ENCODE data around the gene KRT82.
"Not testable (repeated sequence)": the region's sequence is repeated elsewhere in the genome, so short reads cannot be mapped to it uniquely, and the experiment has no call there.

KRT82 gene

DNA sequence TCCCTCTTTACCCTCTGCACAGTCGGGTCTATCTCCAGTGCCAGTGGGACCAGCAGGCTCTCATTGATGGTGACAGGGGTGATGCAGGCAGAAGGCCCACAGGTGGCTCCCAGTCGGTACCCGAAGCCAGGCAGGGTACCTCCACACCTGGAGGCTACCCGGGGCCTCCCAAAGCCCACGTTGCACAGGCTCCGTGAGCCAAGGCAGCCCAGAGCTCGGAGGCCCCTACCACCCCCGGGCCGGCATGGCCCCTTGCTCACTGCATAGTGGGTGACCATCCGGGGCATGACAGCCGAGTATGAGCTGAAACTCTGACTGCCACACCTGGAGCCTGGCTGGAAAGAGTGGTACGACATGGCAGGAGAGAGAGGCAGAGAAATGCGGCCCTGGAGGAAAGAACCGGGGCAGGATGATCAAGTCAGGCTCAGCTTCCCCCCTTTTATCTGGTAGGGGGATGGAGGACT, at the start of gene KRT82:
TSS of gene KRT82 (minus strand) at position 414 of the 464 bp plus-strand sequence. CDS start at position 356, 58 bp downstream.
- no peak for DNase-seq

DNA sequence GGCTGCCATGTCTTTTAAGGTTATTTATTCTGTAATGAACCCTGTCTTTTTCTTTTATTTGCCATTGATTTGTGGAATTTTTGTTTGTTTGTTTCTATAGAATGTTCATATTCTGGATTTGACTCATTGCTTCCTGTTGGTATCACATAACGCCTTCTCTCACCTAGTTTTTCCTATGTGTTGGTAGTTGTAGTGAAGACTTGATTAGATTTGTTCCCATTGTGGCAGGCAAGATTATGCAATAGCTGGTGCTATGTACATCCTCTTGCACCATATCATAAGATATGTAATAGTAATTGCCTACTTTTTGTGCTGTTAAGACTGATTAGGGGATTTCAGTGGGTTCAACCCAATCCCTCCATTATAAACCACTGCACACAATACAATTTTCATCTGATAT, 49.7 kb upstream of the KRT82 start:
- no peak for DNase-seq

DNA sequence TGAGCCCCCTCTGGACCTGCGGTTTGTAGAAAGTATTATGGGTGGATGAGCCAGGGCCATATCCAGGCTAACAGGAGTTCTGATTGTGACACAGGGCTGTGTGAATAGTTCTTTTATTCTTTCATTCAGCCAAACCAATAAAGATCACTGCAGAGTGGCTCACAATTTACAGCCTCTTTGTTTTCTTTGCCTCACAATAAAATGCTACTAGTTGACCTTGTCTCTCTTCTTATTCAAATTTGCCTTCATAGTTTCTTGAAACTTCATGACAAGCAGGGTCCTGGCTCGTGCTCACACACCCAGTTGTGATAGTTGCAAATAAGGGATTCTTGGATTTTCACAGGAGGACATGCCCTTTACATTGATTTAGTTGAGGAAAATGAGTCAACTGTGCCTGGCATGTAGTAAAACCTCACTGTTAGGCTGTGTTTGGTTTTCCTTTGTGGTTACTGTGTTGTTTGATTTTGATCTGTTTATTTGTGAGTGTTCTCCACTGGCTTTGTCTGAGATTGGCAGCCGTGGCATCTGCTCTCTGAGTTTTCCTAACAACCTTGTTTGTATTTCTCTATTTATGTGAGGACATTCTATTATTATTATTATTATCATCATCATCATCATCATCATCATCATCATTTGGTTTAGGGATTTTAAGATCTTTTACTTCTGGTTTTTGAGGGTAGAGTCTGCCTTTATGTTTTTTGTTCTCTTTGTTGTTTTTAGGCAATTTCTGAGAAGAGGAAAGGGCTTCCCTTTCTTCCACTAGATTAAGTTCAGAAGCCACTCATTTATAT, 48.5 kb upstream of the KRT82 start:
- DNase-seq: no peak

DNA sequence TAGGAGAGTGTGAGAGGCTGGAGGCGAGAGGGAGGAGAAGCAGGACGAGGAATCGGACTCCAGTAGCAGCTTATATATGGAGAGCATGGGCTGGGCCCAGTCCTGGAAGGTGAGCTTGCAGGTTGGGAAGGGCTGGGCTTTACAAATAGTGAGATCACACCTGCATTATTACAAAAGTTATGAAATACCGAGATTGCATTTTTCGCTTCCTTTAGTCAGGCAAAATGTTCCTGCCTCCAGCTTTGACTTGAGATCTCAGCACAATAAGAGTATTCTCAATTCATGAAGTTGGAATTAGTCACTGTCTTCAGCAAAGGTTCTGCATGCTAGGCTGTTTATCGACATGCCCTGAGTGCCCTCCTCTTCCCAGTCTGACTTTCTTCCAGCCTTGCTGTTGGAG, 46.0 kb upstream of the KRT82 start, which contains the start of gene KRT6B:
TSS of gene KRT6B (minus strand) at position 46 of the 400 bp plus-strand sequence. CDS start 68 bp downstream, outside the sequence.
- DNase-seq: no peak

DNA sequence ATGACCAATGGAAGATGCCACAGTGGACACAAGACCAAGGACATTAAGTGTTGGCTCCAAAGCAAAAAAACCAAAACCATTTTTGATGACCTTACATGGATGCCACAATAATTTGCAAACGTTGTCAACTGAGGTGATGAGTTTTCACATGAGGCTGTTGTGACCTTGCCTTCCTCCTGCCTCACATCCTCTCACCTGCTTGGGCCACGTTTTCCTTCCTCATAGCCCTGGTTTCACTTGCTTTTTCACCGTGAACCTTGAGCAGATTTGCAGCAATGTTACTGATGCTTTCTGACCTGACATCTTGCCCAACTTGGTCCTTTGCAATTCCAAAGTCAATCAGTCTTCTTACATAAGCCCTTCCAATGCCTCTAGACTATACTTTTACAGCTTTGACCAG, 42.1 kb upstream of the KRT82 start:
- DNase-seq: no peak

DNA sequence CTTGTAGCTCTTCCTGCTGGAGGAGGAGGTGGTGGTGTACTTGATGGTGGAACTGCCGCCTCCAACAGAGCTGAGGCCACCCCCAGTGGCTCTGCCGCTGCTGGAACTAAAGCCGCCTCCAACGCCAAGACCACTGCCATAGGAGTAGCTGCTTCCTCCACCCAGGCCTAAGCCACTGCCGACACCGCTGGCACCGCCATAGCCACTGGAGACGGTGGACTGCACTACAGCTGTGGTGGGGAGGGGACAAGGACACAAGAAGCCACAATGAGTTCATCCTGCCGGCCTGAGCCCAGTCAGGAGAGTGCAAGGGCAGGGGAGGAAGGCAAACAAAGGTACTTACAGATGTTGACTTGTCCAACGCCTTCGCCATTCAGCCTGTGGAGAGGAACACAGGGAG, 41.1 kb upstream of the KRT82 start:
- not testable (repeated sequence) for DNase-seq

DNA sequence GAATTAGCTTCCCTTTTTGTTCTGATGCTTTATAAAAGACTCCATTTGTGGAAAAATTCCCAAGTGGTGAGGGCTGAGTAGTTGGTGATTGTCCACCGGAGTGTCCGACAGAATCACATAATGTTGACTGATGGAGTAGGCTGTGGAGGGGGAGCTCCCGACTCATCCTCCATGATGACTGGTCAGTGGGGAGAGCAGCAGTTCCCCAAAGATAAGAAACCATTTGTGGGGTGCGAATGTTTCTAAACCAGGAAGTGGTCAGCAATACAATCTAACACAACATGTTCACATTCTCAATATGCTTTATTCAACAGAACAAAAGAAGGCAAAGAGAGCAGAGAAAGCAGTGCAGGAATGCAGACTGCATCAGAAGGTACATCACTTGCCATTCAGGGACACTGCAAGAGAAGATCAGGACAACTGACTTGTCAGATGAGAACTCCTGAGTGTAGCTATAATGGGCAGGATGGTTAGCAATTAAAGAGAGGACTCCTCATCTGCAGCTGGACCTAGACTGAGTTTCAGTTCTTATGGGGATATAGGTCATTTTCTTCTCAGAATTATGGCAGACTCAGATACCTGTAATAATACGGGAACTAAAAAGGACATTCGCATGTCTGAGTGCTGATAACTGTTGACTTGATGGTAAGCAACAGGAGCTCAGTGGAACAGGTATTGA, 40.4 kb upstream of the KRT82 start:
- DNase-seq: no peak

DNA sequence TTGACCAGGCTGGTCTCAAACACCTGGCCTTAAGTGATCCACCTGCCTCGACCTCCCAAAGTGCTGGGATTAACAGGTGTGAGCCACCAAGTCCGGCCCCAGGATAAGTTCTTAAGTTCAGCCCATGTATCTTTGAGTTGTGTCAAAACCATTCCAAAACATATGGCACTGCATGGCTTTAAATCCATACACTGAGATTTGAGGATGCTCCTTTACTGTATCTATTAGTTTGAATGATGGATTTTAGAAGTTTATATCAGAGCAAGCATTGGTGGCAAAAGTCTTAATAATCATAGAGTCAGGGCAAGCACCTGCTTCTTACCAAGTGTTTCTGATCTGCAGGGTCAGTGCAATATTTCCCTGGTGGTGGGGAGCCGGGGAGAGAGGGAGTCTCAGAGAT, 39.7 kb upstream of the KRT82 start:
- no peak for DNase-seq

DNA sequence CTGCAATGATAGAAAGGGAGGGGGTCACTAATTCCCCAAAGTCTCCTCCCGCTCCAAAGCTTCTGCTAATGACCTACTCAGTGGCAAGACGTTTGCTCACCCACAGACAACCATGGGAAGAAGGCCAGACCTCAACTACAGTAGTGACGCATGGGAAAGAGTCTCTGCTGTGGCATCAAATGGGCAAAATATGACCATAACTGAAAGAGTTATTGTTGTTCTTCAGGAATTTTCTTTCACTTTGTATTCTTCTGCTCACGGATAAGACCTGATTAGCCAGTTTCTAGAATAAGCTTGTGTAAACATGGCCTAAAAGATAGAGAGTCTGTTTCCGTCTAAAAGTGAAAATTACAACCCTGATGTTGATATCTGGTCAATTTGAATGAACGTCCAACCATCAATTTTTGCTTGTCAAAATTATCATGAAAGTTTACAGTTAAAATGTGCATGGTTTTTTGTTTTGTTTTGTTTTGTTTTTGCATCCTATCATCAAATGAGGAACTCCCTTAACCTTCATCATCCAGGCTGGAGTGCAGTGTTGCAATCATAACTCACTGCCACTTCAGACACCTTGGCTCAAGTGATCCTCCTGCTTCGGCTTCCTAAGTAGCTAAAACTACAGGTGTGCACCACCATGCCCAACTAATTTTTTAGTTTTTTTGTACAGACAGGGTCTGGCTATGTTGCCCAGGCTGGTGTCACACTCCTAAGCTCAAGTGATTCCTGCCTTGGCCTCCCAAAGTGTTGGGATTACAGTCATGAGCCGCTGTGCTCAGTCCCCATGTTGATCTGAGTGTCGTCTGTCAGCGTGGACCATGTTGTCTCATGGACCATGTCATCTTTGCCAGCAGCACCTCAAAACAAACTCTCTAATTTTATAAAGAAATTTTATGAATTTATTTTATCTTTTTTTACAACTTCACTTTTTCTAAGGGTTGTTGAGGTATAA, 38.8 kb upstream of the KRT82 start:
- no peak for DNase-seq

DNA sequence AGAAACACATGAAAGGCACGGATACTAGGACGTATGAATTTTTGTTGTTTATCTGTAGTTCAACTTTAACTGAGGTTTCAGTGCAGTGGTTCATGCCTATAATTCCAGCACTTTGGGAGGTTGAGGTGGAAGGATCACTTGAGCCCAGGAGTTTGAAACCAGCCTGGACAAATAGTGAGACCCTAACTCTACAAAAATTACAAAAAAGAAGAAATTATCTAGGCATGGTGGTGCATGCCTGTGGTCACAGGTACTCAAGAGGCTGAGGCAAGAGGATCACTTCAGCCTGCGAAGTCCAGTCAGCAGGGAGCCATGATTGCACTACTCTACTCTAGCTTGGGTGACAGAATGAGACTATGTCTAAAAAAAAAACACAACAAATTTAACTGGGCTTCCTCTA, 37.8 kb upstream of the KRT82 start:
- no peak for DNase-seq

DNA sequence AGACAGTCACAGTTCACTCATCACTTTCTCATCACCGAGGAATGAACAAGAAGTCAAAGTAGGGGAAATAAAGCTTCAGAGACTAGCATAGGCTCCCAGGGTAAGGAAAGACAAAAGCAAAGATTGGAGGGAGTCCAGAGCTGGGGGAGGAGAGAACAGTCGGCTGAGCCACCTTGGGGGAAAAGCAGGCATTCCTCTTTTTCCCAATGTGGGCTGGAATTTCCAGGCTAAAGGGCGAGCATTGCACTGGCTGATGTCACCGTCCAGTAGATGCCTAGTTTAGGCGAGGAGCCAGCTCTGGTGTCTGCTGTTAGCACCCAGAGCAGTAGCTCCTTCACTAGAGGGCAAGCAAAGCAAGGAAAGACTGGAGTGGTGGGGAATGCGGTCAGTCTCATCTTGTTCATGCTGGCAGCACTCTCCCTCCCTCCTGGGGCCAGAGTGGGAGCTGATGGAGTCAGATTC, 36.5 kb upstream of the KRT82 start:
- DNase-seq: no peak

DNA sequence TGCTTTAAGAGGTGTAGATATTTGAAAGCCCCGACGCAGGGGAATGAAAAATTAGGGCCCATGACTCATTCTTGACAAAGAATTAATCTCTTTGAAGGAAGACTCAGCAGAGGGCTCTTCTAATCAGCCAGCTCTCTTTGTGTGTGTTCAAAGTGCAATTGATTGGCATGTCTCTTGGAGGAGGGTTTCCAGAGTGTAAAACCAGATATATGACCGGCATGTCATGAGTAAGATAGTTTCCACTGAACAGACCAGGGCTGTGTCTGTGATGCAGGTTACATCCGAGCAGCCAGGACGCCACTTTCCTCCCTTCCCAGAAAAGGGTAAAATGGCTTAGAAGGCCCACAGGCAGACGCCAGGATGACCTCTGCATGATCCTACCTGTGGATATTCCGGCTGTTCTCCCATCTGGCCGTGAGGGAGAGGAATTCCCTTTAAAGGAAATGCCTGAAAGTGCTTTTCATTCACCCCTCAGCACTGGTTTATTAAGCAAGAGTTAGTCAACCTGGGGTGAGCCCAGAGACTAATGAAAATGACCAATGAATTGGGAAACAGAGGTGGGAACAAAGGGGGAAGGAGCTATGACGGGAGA, 35.3 kb upstream of the KRT82 start:
- no peak for DNase-seq

DNA sequence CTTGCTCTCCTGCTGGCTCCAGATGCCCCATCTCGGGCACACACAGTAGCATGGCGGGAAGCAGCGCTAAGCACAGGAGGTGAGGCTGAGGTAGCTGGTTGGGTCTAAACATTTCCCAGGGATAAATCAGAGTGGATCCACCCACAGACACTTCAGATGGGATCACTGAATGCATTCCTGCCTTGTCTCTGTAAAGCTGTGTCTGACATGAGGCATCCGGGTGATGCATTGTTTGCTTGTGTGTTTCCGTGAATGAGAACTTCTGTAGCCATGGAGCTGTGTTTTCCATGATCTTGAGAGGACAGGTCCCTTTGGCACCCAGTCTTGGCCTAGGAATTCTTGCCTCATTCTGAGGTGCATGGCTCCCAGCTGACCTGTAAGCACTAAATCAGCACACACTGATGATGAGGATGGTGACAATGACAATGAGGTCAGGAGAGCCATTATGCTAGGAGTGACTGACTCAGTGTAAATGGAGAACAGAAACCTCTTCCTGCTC, 34.7 kb upstream of the KRT82 start:
- no peak for DNase-seq

DNA sequence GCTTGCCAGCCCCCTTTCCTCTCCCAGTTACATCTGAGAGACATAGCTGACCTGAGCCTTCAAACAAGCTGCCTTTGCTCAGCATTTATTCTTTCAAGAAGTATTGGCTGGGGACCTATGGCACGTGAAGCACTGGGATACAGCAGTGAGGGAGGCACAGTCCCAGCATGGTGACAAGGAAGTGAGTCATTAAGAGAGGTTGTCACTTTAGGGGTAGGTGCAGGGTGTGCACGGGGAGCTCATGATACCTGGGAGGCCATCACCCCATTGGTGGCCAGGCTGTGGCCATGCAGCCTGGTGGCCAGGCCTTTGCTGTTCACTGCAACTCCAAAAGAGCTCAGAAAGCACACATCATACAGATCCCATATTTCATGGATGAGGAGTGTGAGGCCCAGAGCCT, 33.7 kb upstream of the KRT82 start:
- DNase-seq: no peak

DNA sequence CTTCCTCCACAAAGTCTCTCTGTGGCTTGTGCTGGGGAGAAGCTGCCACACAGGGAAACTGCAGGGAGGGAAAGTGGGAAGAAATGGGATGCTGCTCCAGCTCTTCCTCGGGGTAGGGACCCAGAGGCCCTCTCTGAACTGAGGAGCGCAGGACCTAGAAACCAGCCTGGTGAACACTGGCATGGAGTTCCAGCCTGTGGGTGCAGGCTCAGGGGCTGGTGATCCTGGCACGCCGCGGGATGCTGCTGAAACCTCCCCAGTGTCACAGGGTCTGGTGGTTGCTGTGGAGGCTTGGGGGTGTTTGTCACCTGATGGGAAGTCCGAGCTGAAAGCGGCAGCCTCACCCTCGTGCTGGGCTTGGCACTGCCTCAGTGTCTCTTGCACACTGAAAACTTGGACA, 33.3 kb upstream of the KRT82 start:
- DNase-seq: no peak

DNA sequence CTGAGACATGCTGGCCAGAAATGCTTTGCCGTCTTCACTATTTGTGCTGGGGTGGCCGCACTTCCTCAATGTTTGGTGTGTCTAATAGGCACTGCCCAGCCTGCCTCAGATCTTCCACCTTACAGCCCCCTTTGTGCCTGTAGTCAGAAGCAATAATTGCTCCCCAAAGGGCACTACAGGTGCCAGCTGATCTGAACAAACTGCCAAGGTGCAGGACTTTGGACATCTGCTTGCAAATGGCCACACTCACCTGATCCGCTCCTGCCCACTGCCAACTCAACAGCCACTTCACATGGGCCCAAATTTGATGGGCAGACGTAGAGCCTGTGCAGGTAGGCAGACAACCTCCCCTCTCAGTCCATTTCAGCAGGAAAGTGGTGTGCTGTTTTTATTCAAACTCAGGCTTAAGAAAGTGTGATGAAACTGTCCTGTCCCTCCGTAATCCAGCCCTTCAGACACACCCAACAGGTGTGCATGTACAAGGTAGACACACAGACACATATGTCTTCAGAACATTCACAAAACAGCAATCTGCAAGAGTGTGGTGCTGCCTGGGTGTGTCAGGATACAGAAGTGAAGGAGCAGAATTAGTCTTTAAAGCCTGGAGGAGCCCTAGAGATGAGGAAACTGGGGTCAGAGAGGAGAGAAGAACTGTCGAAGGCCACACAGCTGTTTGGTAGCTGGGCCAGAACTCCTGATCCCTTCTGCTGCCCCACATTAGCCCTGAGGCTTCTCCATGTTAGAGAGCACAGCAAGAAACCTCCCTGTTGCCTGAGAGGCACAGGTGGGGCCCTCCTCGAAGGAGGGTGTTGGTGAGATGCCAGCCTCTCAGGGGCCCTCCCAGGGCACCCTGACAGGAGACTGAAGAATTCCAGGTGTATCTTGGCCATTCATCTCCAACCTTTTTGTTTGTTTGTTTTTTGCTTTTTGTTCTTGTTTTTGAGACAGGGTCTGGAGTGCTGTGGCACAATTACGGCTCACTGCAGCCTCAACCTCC, 32.5 kb upstream of the KRT82 start:
- no peak for DNase-seq

DNA sequence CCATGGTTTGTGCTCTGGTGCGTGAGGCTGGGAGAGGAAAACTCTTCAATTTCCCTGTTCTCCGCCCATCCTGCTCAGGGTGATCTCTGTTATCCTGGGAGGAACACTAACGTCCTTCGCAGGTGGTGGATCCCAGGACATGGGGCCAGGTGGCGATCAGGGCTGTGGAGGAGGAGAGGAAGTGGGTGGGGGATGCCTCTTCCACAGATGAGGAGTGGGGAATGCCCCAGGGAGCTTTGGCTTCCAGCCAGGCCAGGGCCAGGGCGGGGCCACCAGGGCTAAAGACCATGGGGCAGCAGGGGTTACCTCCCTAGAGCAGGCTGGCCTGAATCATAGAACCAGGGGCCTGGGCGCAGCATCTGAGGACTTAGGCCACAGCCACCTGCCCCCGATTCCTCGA, 31.4 kb upstream of the KRT82 start:
- no peak for DNase-seq

DNA sequence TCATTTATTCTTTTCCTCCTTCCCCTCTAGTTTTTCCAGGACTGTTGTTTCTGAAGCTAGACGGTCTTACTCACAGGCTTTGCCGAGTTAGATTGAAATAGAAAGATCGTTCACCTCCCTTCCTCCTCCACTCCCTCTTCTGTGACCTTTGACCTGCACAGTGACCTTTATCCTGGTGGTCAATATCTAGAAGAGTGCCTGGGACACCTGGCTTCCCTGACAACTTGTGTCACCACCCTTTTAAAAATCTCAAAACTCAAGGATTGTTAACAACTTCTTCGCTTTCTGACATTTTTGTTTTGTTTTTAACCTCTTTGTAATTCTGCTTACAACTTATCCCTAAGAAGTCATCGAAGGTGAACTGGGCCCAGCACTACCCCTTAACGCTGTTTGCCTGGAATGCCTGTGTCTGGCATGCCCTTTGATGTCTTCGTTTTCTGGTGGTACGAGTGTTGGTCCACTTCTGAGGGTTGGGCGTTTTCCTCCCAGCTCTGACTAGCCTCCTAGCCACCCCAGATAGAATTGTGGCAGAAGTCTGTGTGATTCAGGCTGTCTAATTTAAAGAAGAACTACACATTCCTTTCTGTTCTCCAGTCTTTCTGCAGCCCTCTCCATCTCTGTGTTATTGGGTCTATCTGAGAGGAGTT, 30.8 kb upstream of the KRT82 start:
- DNase-seq: no peak

DNA sequence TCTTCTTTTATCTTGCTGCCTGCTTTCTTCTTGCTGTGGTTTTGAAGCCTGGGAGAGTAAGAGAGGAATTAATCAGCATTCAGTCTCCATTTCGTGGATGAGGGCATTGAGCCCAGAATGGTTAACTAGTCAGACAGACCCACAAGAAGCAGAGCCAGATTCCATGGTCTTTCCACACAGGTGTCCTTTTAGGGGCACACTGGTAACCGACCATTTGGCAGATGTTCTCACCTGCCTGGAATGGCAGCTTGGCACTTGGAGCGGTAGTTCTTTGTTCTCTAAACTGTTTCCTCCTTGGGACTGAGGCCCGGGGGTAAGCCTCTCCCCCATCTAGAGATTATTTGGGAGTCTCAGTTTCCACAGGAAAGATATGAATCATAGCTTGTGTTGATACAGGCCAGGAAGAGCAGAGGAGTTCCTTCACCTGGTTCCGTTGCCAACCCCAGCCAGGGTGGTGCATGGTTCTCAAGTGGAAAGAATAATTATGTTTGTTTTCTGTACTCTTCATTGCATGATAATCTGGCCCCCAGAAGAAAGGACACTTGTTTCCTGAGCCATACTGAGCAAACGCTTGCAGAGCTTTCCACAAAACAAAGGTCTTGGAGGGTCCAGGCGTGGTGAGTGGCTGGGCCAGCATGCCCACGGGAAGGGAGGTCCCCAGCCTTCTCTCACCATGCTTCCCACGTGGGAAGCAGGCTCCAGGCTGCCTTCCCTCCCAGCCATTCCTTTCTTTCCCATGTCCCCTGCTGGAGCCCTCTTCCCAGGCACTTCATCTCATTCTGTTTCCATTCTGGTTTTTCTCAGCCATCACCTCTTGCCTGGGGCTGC, 30.1 kb upstream of the KRT82 start:
- no peak for DNase-seq

DNA sequence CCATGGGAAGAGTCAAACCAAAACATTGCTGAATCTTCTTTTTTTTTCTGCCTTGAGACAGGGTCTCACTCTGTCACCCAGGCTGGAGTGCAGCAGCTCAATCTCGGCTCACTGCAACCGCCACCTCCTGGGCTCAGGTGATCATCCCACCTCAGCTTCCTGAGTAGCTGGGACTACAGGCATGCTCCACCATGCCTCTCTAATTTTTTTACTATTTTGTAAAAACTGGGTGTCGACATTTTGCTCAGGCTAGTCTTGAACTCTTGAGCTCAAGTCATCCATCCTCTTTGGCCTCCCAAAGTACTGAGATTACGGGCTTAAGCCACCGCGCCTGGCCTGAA, 29.5 kb upstream of the KRT82 start:
- no peak for DNase-seq

Data from SIG-M5 (cell line).